Hippocampal formation (tissue), 2 donors: ENCODE measurements around the gene FCHSD1.
"Not testable (repeated sequence)": the region's sequence is repeated elsewhere in the genome, so short reads cannot be mapped to it uniquely, and the experiment has no call there.

Experiments
- DNase-seq, 2 donors: peaks; one replicate each; lab custom pipeline; 2025; lab: John Stamatoyannopoulos, UW

The FCHSD1 gene

GRCh38 chr5:141617682-141618029 is 33.6 kb downstream of the FCHSD1 start:
- no peak for DNase-seq

DNA sequence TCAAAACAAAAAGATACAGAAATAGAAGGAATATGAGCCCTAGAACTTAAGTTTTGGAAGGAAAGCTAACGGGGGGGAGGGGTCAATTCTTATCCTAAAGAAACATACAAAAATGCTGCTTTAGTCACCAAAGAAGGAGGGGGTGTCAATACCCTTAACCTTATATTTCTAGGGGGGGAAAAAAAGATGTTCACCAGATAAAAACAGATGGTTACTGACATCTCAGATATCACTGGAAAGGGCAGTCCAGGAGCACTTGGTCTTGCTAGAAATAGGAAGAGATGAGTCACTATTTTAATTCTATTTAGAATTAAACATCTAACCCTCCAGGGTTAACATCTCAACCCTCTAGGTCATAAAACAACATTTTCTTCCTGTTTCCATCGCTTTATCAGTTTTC is 34.1 kb downstream of the FCHSD1 start:
- DNase-seq, result no peak

DNA sequence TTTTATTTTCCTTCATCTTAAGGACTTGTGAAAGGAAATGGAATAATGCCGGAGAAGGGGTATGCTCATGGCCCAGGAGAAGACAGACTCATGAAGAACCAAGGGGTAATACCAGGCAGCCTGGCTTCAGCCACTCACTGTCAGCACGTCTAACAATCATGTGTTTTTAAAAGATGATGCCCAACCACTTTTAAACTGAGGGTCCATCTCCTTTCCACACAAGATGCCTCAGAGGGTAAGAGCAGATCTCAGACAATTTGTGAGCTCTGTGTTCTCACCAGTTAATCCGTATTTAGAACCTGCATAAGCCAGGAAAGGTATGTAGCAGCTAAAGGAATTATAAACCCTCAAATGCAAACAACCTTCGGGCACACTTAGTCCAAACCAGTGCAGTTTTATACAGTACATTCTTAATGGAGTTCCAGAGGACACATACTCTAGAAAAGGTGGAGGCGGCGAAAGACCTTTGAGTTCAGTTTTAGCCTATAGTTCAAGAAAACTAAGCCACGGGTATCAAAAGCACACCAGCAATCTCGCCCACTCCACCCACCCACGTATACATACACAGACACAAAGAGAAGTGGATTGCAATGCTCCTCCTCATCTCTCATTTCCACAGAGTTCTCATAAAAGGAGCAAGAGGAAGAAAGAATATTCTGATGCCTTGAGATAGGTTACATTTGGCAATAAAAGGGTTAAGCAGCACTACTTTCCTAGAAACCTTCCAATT is 35.1 kb downstream of the FCHSD1 start:
- no peak for DNase-seq

DNA sequence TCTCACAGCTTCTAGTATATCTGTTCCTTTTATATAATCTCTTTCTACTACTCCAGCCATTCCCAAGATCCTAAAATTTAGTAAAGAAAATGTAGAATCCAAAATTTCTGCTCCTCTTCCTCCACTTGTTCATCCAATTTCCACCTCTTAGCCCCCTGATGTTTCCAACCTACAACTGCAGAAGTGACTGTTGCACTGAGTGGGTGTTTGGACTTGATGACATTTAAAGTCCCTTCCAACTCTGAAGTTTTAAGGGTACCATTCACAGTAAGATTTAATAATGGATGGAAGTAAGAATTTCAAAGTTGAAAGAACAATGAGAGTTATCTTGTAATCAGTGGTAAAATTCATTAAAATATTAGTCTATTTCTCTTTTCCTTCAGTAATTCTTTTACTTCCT is 37.9 kb downstream of the FCHSD1 start:
- DNase-seq, result no peak

GRCh38 chr5:141611289-141611688 is 39.9 kb downstream of the FCHSD1 start:
- DNase-seq, result no peak

GRCh38 chr5:141609921-141610320 is 41.3 kb downstream of the FCHSD1 start:
- not testable (repeated sequence) for DNase-seq

GRCh38 chr5:141609044-141609443 is 42.2 kb downstream of the FCHSD1 start:
- DNase-seq, result no peak

DNA sequence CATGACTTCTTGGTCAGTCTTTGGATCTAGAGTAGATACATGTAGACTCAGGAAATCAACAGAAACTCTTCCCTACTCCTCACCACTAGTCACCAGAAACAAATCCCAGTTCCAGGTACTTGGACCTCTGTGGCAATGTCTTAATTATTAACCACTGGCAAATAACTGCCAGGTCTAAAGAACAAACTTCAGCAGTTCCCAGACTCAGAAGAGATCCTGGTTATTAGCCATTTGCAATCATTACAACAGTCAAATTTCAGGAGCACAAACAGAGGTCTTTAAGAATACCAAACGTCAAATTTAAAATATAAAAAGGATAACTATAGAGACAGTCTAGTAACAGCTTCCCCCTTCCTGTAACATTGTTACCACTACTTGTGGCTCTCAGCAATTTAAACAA is 42.7 kb downstream of the FCHSD1 start:
- no peak for DNase-seq

DNA sequence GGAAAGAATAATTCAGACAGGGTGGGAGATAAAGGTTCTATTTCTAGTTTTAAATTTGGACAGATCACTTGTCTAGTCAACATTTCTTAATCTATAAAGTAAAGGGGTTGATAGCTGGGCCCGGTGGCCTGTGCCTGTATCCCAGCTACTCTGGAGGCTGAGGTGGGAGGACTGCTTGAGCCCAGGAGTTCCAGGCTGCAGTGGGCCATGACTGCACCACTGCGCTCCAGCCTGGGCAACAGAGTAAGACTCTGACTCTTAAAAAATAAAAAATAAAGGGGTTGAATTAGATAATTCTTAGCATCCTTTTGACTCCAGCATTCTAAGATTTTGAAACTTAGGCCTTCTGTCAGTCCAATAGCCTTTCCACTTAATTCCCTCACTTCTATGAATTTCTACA is 43.2 kb downstream of the FCHSD1 start:
- DNase-seq, result no peak

- no peak for DNase-seq
Observed at GRCh38 chr5:141605523-141606277, 45.5 kb downstream of the FCHSD1 start.

GRCh38 chr5:141603923-141604717 is 47.1 kb downstream of the FCHSD1 start:
- no peak for DNase-seq

- no peak for DNase-seq
Observed at GRCh38 chr5:141602606-141603005, 48.6 kb downstream of the FCHSD1 start.

- DNase-seq, result no peak
Observed at GRCh38 chr5:141598391-141599345, 52.5 kb downstream of the FCHSD1 start.

- no peak for DNase-seq
Observed at GRCh38 chr5:141597814-141598213, 53.4 kb downstream of the FCHSD1 start.

GRCh38 chr5:141597394-141597793 is 53.8 kb downstream of the FCHSD1 start:
- DNase-seq, result no peak

DNA sequence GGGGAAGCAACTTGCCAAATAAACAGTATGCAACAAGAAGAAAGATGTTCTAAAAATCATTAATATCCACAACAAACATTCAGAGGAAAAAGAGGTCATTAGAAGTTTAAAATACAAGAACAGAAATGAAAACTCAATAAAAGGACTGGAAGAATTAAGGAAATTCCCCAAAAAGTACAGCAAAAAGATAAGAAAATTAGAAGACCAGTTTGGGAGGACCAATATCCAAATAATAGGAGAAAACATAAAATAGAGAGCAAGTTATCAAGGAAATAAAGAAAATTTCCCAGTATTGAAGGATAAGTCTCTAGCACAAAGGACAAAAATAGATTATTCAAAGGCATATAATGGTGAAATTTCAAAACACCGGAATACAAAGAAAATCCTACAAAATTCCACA is 54.4 kb downstream of the FCHSD1 start:
- DNase-seq, result no peak

DNA sequence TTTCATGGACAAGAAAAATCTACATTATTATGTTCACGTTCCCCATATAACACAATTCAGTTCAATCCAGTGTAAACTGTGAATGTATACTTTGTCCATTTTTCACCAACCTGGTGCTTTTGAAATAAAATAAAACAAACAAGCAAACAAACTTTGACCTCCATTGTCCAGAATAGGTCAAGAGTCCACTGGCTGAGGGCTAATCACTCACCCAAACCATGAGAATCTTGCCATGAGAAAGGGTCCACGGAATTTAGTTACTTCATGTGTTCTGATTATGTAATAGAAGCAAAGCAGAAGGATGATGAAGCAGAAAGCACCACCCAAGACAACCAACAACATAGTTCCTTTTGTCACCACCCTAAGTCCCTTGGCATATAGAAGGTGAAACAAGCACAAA is 61.1 kb downstream of the FCHSD1 start:
- no peak for DNase-seq
